T-helper 2 cell treated with Interferon-gamma antibody and Interleukin-4, amounts not matched to agents 5 μg/mL and 100 μg/mL, for 36 hours (primary cell): ENCODE measurements around the gene P2RY11.

Experiments used
- DNase-seq: peaks from one replicate; pipeline ENCODE4 v3.0.0; 2021; ENCODE audit warnings: low spot score
- H3K27ac Mint-ChIP-seq: one replicate; pipeline ENCODE4 v1.8.0; 2021; ENCODE audit warnings: mild to moderate bottlenecking, mixed read lengths
- H3K27me3 Mint-ChIP-seq: one replicate; pipeline ENCODE4 v1.8.0; 2021; ENCODE audit warnings: low read depth, mixed read lengths
- H3K36me3 Mint-ChIP-seq: one replicate; pipeline ENCODE4 v1.8.0; 2021; ENCODE audit warnings: low read depth, mixed read lengths
- H3K4me1 Mint-ChIP-seq: one replicate; pipeline ENCODE4 v1.8.0; 2021; ENCODE audit warnings: low read depth, mixed read lengths
- H3K4me3 Mint-ChIP-seq: one replicate; pipeline ENCODE4 v1.8.0; 2022; ENCODE audit warnings: mild to moderate bottlenecking, moderate library complexity, mixed read lengths
- H3K9me3 Mint-ChIP-seq: one replicate; pipeline ENCODE4 v1.8.0; 2021; ENCODE audit warnings: mixed read lengths

Gene P2RY11

GRCh38 chr19:10135551-10136334 lies 24.2 kb downstream of the P2RY11 start:
- no peaks in the 10 kb centered on the region for H3K4me1 Mint-ChIP-seq
- H3K4me3 Mint-ChIP-seq: no peak overlapping the region
- peaks cover 45% of the 10 kb centered on the region for H3K36me3 Mint-ChIP-seq
- H3K9me3 Mint-ChIP-seq: no peaks in the 10 kb centered on the region
- H3K27ac Mint-ChIP-seq: no peak overlapping the region
- H3K27me3 Mint-ChIP-seq: no peaks in the 10 kb centered on the region
- DNase-seq: no peak

- Mint-ChIP-seq H3K4me3 (no peak overlapping the region), H3K4me1 (no peaks in the 10 kb centered on the region), H3K36me3 (peaks cover 52% of the 10 kb centered on the region), H3K27ac (no peak overlapping the region), H3K9me3 (no peaks in the 10 kb centered on the region), H3K27me3 (no peaks in the 10 kb centered on the region)
- DNase-seq: no peak
These were observed 25.4 kb downstream of the P2RY11 start for GRCh38 chr19:10136936-10137335.

DNA sequence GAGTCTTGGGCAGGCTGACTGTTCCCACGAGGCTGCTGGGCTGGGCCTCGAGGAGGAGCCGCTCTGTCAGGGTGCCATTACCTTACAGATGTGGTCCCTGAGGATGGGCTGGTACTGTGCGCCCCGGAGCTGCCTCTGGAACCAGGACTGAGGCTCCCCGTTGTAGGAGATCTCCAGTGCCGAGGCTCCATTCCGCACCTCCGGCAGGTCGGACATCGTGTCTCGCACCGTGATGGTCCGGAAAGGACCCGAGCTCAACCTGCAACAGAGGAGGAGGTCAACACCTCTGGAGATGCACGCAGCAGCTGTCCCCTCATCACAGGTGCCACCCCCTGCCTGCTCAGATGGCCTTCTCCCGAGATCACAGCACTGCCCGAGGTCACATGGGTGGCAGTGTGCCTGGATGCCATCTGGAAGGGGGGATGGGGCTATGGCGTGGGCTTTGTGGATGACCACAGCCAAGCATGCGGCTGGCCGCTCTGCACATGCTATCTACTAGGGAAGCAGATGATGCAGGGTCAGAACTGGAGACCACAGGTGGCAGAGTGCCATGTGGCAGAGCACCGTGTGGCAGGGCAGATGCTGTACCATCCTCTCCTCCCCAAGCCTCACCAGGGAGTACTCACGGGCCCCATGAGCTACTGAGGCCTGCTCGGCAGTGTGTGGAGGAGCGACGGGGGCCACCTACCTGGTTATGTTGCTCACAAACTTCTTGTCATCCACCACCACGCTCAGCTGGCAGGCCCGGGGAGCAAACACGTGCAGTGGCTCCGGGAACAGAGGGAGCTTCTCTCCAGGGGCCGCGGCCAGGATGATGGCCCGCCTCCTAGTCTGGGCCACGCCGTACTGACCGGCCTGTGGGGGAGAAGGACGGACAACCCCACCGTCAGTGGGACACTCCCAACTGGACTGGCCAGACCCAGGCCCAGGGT lies 26.5 kb downstream of the P2RY11 start:
- Mint-ChIP-seq H3K4me3 (no peak overlapping the region), H3K27me3 (no peaks in the 10 kb centered on the region), H3K4me1 (peaks cover 6% of the 10 kb centered on the region), H3K9me3 (no peaks in the 10 kb centered on the region), H3K27ac (no peak overlapping the region), H3K36me3 (peaks cover 56% of the 10 kb centered on the region)
- DNase-seq: no peak

DNA sequence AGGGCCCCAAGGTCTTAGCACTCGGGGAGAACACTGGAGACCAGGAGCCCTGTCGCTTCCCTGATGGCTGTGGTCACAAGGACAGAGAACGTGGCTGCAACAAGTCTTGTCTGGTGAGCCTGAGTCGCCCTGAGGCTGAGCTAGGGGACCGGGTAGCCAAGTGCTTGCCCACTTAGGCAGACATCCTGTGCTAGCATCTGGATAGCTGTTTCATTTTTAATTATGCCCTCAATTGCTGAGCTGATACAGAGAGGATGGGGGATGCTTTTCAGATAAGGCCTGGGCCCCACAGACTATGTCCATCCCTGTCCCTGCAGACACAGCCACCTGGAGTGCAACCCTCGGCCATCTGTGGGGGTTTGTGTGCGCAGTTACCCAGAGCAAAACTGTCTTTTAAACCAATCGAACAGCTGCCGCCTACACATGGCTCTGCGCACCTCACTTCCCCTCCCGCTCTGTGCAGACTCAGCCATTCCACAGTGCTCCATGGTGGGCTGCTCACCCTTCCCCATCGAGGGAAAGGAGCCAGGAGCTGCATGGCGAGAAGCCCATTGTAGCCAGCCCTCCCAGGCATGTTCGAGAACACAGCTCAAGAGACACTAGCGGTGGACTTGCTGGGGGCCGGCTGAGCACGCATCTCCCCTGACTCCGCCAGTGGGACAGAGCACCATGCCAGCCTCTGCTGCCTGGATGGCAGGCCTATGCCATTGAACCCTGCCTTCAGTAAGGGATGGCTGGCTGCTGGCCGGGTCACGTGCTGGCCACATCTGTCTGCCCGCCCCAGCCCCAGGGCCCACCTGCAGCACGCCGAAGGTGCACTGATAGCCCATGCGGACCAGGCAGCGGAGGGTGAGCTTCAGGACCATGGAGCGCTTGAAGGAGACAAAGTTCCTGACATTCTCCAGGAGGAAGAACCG lies 27.6 kb downstream of the P2RY11 start:
- Mint-ChIP-seq H3K4me1 (peaks cover 13% of the 10 kb centered on the region), H3K4me3 (no peak overlapping the region), H3K27me3 (no peaks in the 10 kb centered on the region), H3K36me3 (peaks cover 62% of the 10 kb centered on the region), H3K27ac (no peak overlapping the region), H3K9me3 (no peaks in the 10 kb centered on the region)
- DNase-seq: no peak

- no peaks in the 10 kb centered on the region for H3K27me3 Mint-ChIP-seq
- peaks cover 14% of the 10 kb centered on the region for H3K4me1 Mint-ChIP-seq
- peaks cover 66% of the 10 kb centered on the region for H3K36me3 Mint-ChIP-seq
- no peak overlapping the region for H3K27ac Mint-ChIP-seq
- H3K4me3 Mint-ChIP-seq: no peak overlapping the region
- H3K9me3 Mint-ChIP-seq: no peaks in the 10 kb centered on the region
- DNase-seq: no peak
These were observed 28.5 kb downstream of the P2RY11 start for GRCh38 chr19:10139952-10140351.

GRCh38 chr19:10141479-10141878 lies 30.0 kb downstream of the P2RY11 start:
- peaks cover 16% of the 10 kb centered on the region for H3K4me1 Mint-ChIP-seq
- H3K4me3 Mint-ChIP-seq: no peak overlapping the region
- H3K9me3 Mint-ChIP-seq: no peaks in the 10 kb centered on the region
- no peaks in the 10 kb centered on the region for H3K27me3 Mint-ChIP-seq
- DNase-seq: no peak
- peaks cover 71% of the 10 kb centered on the region for H3K36me3 Mint-ChIP-seq
- no peak overlapping the region for H3K27ac Mint-ChIP-seq

DNA sequence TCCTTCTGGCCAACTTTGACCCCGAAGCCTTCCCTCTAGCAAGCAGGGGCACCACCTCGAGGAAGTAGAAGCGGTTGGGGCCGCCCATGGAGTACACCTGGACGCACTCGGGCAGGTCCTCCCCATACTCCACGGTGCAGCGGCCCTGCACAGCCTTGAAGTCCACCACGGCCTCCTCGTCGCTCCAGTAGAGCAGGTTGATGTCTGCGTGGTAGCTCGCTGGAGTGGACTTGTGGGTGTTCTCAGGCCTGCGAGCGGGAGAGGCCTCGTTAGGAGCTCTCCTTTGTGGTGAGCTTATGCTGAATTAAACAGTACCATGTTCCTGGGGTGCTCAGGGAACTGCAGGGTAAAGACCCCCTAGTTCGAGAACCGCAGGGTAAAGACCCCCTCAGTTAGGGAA lies 30.5 kb downstream of the P2RY11 start:
- peaks cover 16% of the 10 kb centered on the region for H3K4me1 Mint-ChIP-seq

GRCh38 chr19:10142701-10143375 lies 31.3 kb downstream of the P2RY11 start:
- Mint-ChIP-seq H3K9me3 (no peaks in the 10 kb centered on the region), H3K27ac (peak overlapping the region; percentile 96), H3K36me3 (peaks cover 72% of the 10 kb centered on the region), H3K4me3 (peak overlapping the region; percentile 74), H3K27me3 (no peaks in the 10 kb centered on the region), H3K4me1 (peaks cover 16% of the 10 kb centered on the region)
- no peak for DNase-seq

More for the DNA sequence above, 30.5 kb downstream of the P2RY11 start:
- H3K27ac Mint-ChIP-seq: no peak overlapping the region
- no peak for DNase-seq
- H3K36me3 Mint-ChIP-seq: peaks cover 75% of the 10 kb centered on the region
- no peaks in the 10 kb centered on the region for H3K9me3 Mint-ChIP-seq
- no peaks in the 10 kb centered on the region for H3K27me3 Mint-ChIP-seq
- H3K4me3 Mint-ChIP-seq: no peak overlapping the region

DNA sequence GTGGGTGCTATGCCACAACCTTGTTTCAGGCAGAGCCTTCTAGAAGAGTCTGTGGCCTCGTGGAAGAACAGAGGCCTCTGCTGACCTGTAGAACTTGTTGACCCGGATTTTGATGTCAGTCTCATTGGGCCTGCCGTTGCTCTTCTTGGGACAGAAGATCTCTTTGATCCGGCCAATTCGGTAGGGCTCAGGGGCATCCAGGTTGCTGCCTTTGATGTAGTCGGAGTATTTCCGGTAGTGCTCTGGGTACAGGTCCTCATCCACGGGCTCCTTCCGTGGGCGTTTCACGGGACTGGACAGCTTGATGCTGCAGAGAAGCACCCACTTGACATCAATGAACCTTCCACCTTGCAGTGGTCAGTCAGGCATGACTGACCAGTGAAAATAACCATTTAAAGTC lies 32.2 kb downstream of the P2RY11 start:
- H3K4me1 Mint-ChIP-seq: peaks cover 16% of the 10 kb centered on the region
- H3K36me3 Mint-ChIP-seq: peaks cover 75% of the 10 kb centered on the region
- H3K4me3 Mint-ChIP-seq: no peak overlapping the region
- no peaks in the 10 kb centered on the region for H3K9me3 Mint-ChIP-seq
- no peak for DNase-seq
- H3K27me3 Mint-ChIP-seq: no peaks in the 10 kb centered on the region
- H3K27ac Mint-ChIP-seq: peak overlapping the region; percentile 72

GRCh38 chr19:10144361-10144760 lies 32.9 kb downstream of the P2RY11 start:
- no peak overlapping the region for H3K4me3 Mint-ChIP-seq
- peaks cover 16% of the 10 kb centered on the region for H3K4me1 Mint-ChIP-seq
- H3K36me3 Mint-ChIP-seq: peaks cover 71% of the 10 kb centered on the region
- H3K9me3 Mint-ChIP-seq: no peaks in the 10 kb centered on the region
- no peak overlapping the region for H3K27ac Mint-ChIP-seq
- DNase-seq: no peak
- H3K27me3 Mint-ChIP-seq: no peaks in the 10 kb centered on the region

GRCh38 chr19:10145031-10145430 lies 33.5 kb downstream of the P2RY11 start:
- DNase-seq: no peak
- no peaks in the 10 kb centered on the region for H3K9me3 Mint-ChIP-seq
- no peaks in the 10 kb centered on the region for H3K27me3 Mint-ChIP-seq
- H3K36me3 Mint-ChIP-seq: peaks cover 72% of the 10 kb centered on the region
- H3K4me1 Mint-ChIP-seq: peaks cover 16% of the 10 kb centered on the region
- H3K27ac Mint-ChIP-seq: no peak overlapping the region
- H3K4me3 Mint-ChIP-seq: no peak overlapping the region

DNA sequence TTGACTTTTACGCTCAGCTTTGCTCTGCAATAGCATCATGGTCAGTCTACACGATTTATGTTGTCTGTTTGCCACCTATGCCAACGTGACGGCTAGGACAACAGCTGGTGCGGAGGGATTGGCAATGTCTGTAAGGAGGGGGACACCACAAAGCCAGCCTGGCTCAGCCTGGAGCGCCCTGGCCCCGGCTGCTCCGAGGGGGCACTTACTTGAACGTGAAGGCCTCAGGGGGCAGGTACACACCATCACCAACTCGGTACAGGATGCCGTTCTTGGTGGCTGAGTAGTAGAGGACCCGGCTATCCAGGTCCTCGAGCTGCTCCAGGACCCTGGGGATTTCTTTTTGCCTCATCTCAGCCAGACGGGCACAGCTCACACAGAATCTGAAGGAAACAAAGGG lies 34.6 kb downstream of the P2RY11 start:
- Mint-ChIP-seq H3K27ac (no peak overlapping the region), H3K4me1 (peaks cover 16% of the 10 kb centered on the region), H3K4me3 (no peak overlapping the region), H3K27me3 (no peaks in the 10 kb centered on the region), H3K9me3 (no peaks in the 10 kb centered on the region), H3K36me3 (peaks cover 76% of the 10 kb centered on the region)
- DNase-seq: no peak

GRCh38 chr19:10149427-10149826 lies 37.9 kb downstream of the P2RY11 start:
- Mint-ChIP-seq H3K4me1 (peaks cover 3% of the 10 kb centered on the region), H3K4me3 (no peak overlapping the region), H3K27ac (no peak overlapping the region), H3K27me3 (no peaks in the 10 kb centered on the region), H3K36me3 (peaks cover 76% of the 10 kb centered on the region), H3K9me3 (no peaks in the 10 kb centered on the region)
- no peak for DNase-seq
